Neural cell (in vitro differentiated cells): Measurements from ENCODE around the gene SH3TC1. TPM values are rescaled to one million over a fixed set of nuclear protein-coding genes. Genes with fewer than 3 reads are reported as not detected.

ENCODE experiments used
- H2AFZ ChIP-seq: fragments of 200-600, 300-800 bp; sonication (generic), shearing (Covaris generic); 2 replicates; pipeline ENCODE4 v1.6.0; 2014; ENCODE audit warnings: low read depth, mild to moderate bottlenecking, antibody characterized with exemption, low read length, moderate library complexity
- H3F3A ChIP-seq: fragments of 200-600 bp; shearing (Covaris generic); 2 replicates; pipeline ENCODE4 v1.6.1; 2016; ENCODE audit warnings: mild to moderate bottlenecking, moderate library complexity, mixed read lengths, antibody characterized with exemption, low read length; ENCODE audit not compliant: insufficient read depth, poor library complexity, severe bottlenecking
- H3K27ac ChIP-seq: fragments of 200-600, 300-800 bp; sonication (generic), shearing (Covaris generic); 2 replicates; pipeline ENCODE4 v1.5.1; 2014; ENCODE audit warnings: mild to moderate bottlenecking, low read length, moderate library complexity
- H3K27me3 ChIP-seq: fragments of 300-800, 200-600 bp; sonication (generic), shearing (Covaris generic); 2 replicates; pipeline ENCODE4 v1.6.0; 2014; ENCODE audit warnings: mild to moderate bottlenecking, low read depth, low read length, moderate library complexity; ENCODE audit not compliant: insufficient read depth
- H3K36me3 ChIP-seq: fragments of 300-800, 200-600 bp; sonication (generic), shearing (Covaris generic); 2 replicates; pipeline ENCODE4 v1.5.1; 2014; ENCODE audit warnings: mild to moderate bottlenecking, antibody characterized with exemption, low read length, moderate library complexity; ENCODE audit not compliant: insufficient read depth
- H3K4me2 ChIP-seq: fragments of 300-800, 200-600 bp; sonication (generic), shearing (Covaris generic); 2 replicates; pipeline ENCODE4 v1.6.0; 2014; ENCODE audit warnings: mild to moderate bottlenecking, low read length
- H3K4me3 ChIP-seq: fragments of 300-800, 200-600 bp; sonication (generic), shearing (Covaris generic); 2 replicates; pipeline ENCODE4 v1.5.1; 2014; ENCODE audit warnings: mild to moderate bottlenecking, low read length, moderate library complexity
- H3K79me2 ChIP-seq: fragments of 200-600 bp; shearing (Covaris generic); replicated peaks from 2 replicates; pipeline ENCODE4 v1.6.0; 2014; ENCODE audit warnings: mild to moderate bottlenecking, low read length, moderate library complexity; ENCODE audit not compliant: insufficient read depth
- H3K9ac ChIP-seq: fragments of 300-800, 200-600 bp; sonication (generic), shearing (Covaris generic); 2 replicates; pipeline ENCODE4 v1.6.1; 2016; ENCODE audit warnings: mild to moderate bottlenecking, low read length, mixed read lengths
- H3K9me2 ChIP-seq: fragments of 200-600 bp; shearing (Covaris generic); 2 replicates; pipeline ENCODE4 v1.6.1; 2016; ENCODE audit warnings: mild to moderate bottlenecking, low read length, mixed read lengths; ENCODE audit not compliant: insufficient read depth
- H3K9me3 ChIP-seq: fragments of 200-600, 300-800 bp; sonication (generic), shearing (Covaris generic); 2 replicates; pipeline ENCODE4 v1.6.1; 2016; ENCODE audit warnings: mild to moderate bottlenecking, mixed run types, low read length, moderate library complexity, mixed read lengths
- H4K20me1 ChIP-seq: fragments of 200-600 bp; shearing (Covaris generic); 2 replicates; pipeline ENCODE4 v1.6.1; 2016; ENCODE audit warnings: mild to moderate bottlenecking, mixed run types; ENCODE audit not compliant: insufficient read depth
- EP300 ChIP-seq: fragments of 450-650 bp; conservative IDR thresholded peaks from 2 replicates; pipeline ENCODE4 v1.6.1; 2014; ENCODE audit warnings: antibody characterized with exemption, mild to moderate bottlenecking, moderate library complexity; ENCODE audit not compliant: poor library complexity, severe bottlenecking
- EZH2 ChIP-seq: fragments of 200-600, 300-800 bp; shearing (Covaris generic), sonication (generic); IDR thresholded peaks from 2 replicates; pipeline ENCODE4 v1.6.1; 2014; ENCODE audit warnings: antibody characterized with exemption, low read length, borderline replicate concordance, mild to moderate bottlenecking; ENCODE audit not compliant: insufficient read depth, poor library complexity, severe bottlenecking
- MXI1 ChIP-seq: fragments of 450-650 bp; conservative IDR thresholded peaks from 2 replicates; pipeline ENCODE4 v1.6.1; 2014; ENCODE audit warnings: antibody characterized with exemption, mild to moderate bottlenecking; ENCODE audit not compliant: poor library complexity, severe bottlenecking
- POLR2AphosphoS5 ChIP-seq: IDR thresholded peaks from 2 replicates; pipeline ENCODE4 v1.6.1; 2012
- RAD21 ChIP-seq: fragments of 450-650 bp; conservative IDR thresholded peaks from 2 replicates; pipeline ENCODE4 v1.6.1; 2014; ENCODE audit warnings: antibody characterized with exemption, mild to moderate bottlenecking, moderate library complexity
- SMC3 ChIP-seq: fragments of 450-650 bp; conservative IDR thresholded peaks from 2 replicates; pipeline ENCODE4 v1.6.1; 2014; ENCODE audit warnings: antibody characterized with exemption, mild to moderate bottlenecking, moderate library complexity; ENCODE audit not compliant: poor library complexity
- TAF1 ChIP-seq: IDR thresholded peaks from 2 replicates; pipeline ENCODE4 v1.6.1; 2012; ENCODE audit warnings: low read depth
- polyA plus RNA-seq: library from polyadenylated mRNA; depleted of rRNA; stranded (reverse); fragments of >200 nt; gene quantifications from 2 replicates; pipeline ENCODE4 v1.2.3, GENCODE V29; 2014
- TF ChIP-seq, protein P1 (sequence below): fragments of 450-650 bp; IDR thresholded peaks from 2 replicates; pipeline ENCODE4 v1.5.1; 2014; ENCODE audit warnings: antibody characterized with exemption, mild to moderate bottlenecking, moderate library complexity; ENCODE audit not compliant: poor library complexity, severe bottlenecking
- TF ChIP-seq, protein P2 (sequence below): IDR thresholded peaks from 2 replicates; pipeline ENCODE4 v1.6.1; 2012; ENCODE audit warnings: borderline replicate concordance

The SH3TC1 gene
- polyA plus RNA-seq, 1 donor from 2014 or later, result not detected

DNA sequence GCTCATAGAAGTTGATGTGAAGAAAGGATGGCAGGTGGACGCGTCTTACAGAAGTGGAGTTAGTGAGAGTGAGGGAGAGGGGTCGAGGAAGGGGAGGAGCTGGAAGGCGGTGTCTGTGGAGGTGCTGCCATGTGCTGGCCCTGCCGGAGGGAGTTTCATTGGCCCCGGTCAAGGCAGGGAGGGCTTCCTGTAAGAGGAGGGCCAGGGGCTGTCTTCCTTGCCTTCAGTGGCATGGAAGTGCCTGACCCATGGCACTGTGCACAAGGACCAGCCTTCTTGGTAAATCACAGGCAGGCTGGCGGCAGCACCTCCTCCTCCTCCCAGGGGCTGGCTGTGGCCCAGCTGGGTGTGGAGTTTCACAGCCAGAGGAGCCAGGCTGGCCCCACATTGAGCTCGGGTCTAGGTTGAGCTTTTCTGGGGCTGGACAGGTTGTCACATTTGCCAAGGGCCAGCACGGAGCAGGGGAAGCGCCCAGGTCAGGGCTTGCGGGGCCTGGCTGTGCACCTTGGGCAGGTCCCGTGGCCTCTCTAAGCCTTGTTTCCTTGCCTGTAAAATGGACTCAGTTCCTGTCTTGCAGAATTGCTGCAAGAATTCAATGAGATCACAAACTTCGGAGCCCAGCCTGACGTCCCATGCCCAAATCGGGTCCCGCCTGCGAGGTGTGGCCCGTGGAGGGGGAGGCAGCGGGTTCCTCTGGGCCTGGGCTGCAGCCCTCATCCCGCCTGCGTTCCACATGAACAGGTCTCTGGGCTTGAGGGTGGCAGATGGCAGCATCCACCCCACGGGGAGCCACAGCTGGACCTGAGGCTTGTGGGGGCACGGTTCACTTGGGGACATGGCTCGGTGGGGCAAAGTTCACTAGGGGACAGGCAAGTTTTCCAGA, 77.5 kb downstream of the SH3TC1 start:
- H3K27ac ChIP-seq, result no peak overlapping the region
- no peaks in the 10 kb centered on the region for H3K9me2 ChIP-seq
- no peaks in the 10 kb centered on the region for H4K20me1 ChIP-seq
- no peaks in the 10 kb centered on the region for H3F3A ChIP-seq
- H3K27me3 ChIP-seq, result peaks cover 2% of the 10 kb centered on the region
- no peaks in the 10 kb centered on the region for H3K79me2 ChIP-seq
- H3K4me2 ChIP-seq, result no peak overlapping the region
- H2AFZ ChIP-seq, result no peak overlapping the region
- no peak overlapping the region for H3K9ac ChIP-seq
- no peaks in the 10 kb centered on the region for H3K9me3 ChIP-seq
- no peaks in the 10 kb centered on the region for H3K36me3 ChIP-seq
- H3K4me3 ChIP-seq, result no peak overlapping the region
- no peak for TF ChIP-seq TAF1
- TF ChIP-seq SMC3, result no peak
- no peak for TF ChIP-seq EP300
- no peak for TF ChIP-seq RAD21
- no peak for TF ChIP-seq POLR2AphosphoS5
- TF ChIP-seq, protein P1, sequence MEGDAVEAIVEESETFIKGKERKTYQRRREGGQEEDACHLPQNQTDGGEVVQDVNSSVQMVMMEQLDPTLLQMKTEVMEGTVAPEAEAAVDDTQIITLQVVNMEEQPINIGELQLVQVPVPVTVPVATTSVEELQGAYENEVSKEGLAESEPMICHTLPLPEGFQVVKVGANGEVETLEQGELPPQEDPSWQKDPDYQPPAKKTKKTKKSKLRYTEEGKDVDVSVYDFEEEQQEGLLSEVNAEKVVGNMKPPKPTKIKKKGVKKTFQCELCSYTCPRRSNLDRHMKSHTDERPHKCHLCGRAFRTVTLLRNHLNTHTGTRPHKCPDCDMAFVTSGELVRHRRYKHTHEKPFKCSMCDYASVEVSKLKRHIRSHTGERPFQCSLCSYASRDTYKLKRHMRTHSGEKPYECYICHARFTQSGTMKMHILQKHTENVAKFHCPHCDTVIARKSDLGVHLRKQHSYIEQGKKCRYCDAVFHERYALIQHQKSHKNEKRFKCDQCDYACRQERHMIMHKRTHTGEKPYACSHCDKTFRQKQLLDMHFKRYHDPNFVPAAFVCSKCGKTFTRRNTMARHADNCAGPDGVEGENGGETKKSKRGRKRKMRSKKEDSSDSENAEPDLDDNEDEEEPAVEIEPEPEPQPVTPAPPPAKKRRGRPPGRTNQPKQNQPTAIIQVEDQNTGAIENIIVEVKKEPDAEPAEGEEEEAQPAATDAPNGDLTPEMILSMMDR, result no peak
- no peak for TF ChIP-seq MXI1
- TF ChIP-seq, protein P2, sequence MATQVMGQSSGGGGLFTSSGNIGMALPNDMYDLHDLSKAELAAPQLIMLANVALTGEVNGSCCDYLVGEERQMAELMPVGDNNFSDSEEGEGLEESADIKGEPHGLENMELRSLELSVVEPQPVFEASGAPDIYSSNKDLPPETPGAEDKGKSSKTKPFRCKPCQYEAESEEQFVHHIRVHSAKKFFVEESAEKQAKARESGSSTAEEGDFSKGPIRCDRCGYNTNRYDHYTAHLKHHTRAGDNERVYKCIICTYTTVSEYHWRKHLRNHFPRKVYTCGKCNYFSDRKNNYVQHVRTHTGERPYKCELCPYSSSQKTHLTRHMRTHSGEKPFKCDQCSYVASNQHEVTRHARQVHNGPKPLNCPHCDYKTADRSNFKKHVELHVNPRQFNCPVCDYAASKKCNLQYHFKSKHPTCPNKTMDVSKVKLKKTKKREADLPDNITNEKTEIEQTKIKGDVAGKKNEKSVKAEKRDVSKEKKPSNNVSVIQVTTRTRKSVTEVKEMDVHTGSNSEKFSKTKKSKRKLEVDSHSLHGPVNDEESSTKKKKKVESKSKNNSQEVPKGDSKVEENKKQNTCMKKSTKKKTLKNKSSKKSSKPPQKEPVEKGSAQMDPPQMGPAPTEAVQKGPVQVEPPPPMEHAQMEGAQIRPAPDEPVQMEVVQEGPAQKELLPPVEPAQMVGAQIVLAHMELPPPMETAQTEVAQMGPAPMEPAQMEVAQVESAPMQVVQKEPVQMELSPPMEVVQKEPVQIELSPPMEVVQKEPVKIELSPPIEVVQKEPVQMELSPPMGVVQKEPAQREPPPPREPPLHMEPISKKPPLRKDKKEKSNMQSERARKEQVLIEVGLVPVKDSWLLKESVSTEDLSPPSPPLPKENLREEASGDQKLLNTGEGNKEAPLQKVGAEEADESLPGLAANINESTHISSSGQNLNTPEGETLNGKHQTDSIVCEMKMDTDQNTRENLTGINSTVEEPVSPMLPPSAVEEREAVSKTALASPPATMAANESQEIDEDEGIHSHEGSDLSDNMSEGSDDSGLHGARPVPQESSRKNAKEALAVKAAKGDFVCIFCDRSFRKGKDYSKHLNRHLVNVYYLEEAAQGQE, result no peak
- TF ChIP-seq EZH2, result no peak

DNA sequence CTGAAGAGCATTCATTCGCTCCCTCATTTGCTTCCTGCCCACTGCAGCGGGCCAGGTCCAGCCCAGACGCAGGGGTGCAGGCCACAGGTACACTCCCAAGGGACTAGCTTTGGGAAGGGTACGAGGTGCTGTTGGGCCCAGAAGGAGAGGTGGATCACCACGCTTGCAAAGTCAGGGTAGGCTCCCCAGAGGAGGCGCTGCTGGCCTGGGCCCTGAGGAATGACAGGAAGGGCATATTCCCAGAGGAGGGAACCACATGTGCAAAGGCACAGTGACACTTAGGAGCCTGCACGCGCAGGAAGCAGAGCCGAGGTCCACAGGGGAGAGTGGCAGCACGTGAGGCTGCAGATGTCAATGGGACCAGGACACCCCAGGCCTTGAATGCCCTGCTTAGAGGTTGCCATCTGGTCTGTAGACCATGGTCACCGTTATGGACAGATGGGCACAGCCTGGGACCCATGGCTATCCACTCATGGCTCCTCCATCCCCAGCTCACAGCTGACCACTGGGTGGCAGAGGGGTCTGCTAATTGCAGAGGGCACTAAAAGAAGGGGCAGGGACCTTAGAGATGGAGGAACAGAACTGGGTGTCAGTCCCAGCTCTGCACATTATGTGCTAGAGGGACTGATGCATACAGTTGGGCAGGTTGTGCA, 78.4 kb downstream of the SH3TC1 start:
- Histone ChIP-seq H3K9ac (no peak overlapping the region), H4K20me1 (no peaks in the 10 kb centered on the region), H3K9me3 (no peaks in the 10 kb centered on the region), H3K4me2 (no peak overlapping the region), H3K36me3 (no peaks in the 10 kb centered on the region), H3K79me2 (no peaks in the 10 kb centered on the region), H3K27ac (no peak overlapping the region), H3K4me3 (no peak overlapping the region), H2AFZ (no peak overlapping the region), H3K27me3 (no peaks in the 10 kb centered on the region), H3K9me2 (no peaks in the 10 kb centered on the region), H3F3A (no peaks in the 10 kb centered on the region)
- TF ChIP-seq EP300, result no peak
- no peak for TF ChIP-seq EZH2
- TF ChIP-seq TAF1, result no peak
- TF ChIP-seq, protein P2, result no peak
- no peak for TF ChIP-seq SMC3
- TF ChIP-seq, protein P1, result no peak
- TF ChIP-seq RAD21, result no peak
- no peak for TF ChIP-seq POLR2AphosphoS5
- no peak for TF ChIP-seq MXI1
